ENCODE data around the gene CLCF1. TPM values are rescaled to one million over a fixed set of nuclear protein-coding genes. Genes with fewer than 3 reads are reported as not detected.

Gene CLCF1
- total and polyA plus RNA-seq, 2 donors (not counting 3 experiments of a cell fraction or from before 2014, with no cell fraction given): 5.8 to 6.5 TPM

DNA sequence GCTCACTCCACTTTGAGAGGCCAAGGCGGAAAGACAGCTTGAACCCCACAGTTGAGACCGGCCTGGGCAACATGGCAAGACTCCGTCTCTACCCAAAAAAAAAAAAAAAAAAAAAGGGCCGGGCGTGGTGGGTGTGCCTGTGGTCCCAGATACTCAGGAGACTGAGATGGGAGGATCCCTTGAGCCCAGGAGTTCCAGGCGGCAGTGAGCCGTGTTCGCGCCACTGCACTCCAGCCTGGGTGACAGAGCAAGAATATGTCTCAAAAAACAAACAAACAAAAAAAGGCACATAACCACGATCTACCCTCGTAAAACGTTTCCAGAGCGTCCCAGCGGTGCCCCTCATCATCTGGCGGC is 17.5 kb upstream of the CLCF1 start:
- POLR2A ChIA-PET: interaction anchor here (0.6 kb wide), 1 partner anchor 21 kb away, joined by 3 read pairs; no protein-coding TSS in a partner anchor
- FAIRE-seq: no peak
- Histone ChIP-seq H3K79me2 (ENCODE audit: control insufficient read depth, insufficient read depth, low read length) (peaks cover 4% of the 10 kb centered on the region), H3K27ac (ENCODE audit: insufficient read depth, low read depth, low read length) (peak overlapping the region; percentile 56), H3K9me3 (replicated peaks; ENCODE audit: control insufficient read depth, insufficient read depth, low read length) (no peaks in the 10 kb centered on the region), H3K9ac (replicated peaks; ENCODE audit: extremely low read depth, insufficient read depth, low read length) (peak overlapping the region; percentile 79), H2AFZ (ENCODE audit: low read depth, low read length) (peak overlapping the region; percentile 57), H3K36me3 (ENCODE audit: control insufficient read depth in 2 of 2, extremely low read depth in 1 of 2, insufficient read depth in 2 of 2, low read length in 2 of 2) (peaks cover 0 to 2% of the 10 kb centered on the region in 2 experiments), H3K27me3 (ENCODE audit: control insufficient read depth in 2 of 2, insufficient read depth in 2 of 2, low read length in 2 of 2) (no peaks in the 10 kb centered on the region), H3K4me1 (ENCODE audit: control insufficient read depth, extremely low read depth, insufficient read depth, low read length) (peaks cover 10% of the 10 kb centered on the region), H3K9me1 (replicated peaks; ENCODE audit: control insufficient read depth, extremely low read depth, insufficient read depth, low read length) (no peaks in the 10 kb centered on the region), H3K4me3 (replicated peaks in 1 of 3; ENCODE audit: insufficient read depth in 1 of 3, low read depth in 1 of 3, low read length in 3 of 3) (peak overlapping the region; percentile 52 to 80 (median 76)), H3K4me2 (ENCODE audit: insufficient read depth, low read length) (peak overlapping the region; percentile 90), H4K20me1 (replicated peaks; ENCODE audit: control insufficient read depth, extremely low read depth, insufficient read depth, low read length) (no peaks in the 10 kb centered on the region)
- intact Hi-C loops (cut with micrococcal nuclease): no loop called here
- no peak for DNase-seq (ENCODE audit: low read depth, low spot score)
- dilution Hi-C loops (cut with MboI; ENCODE audit: extremely low pct_ligation_motif_present, low sequenced_read_pairs): no loop called here
- no TSS peak for BruUV-seq (replicated peaks)
- CTCF ChIA-PET: interaction anchor here (1.0 to 4.8 kb wide), 7 partner anchors 9 to 127 kb away, joined by 3 to 32 read pairs (median 5); partner anchors contain the start of gene PPP1CA
- no peak for TF ChIP-seq POLR2AphosphoS5 (IDR thresholded peaks at IDR 0.05; ENCODE audit: insufficient read depth, low read depth, low read length)
- TF ChIP-seq MAX (IDR thresholded peaks at IDR 0.05; ENCODE audit: insufficient read depth, insufficient read length): no peak
- no peak for TF ChIP-seq MYC (IDR thresholded peaks at IDR 0.05; ENCODE audit: low read depth, low read length)

GRCh38 chr11:67389477-67389876 is 16.1 kb upstream of the CLCF1 start:
- ChIA-PET POLR2A (no interaction called here), CTCF (interaction anchor here (0.6 to 4.8 kb wide), 19 partner anchors 8 to 1288 kb away, joined by 3 to 32 read pairs (median 5); partner anchors contain the start of genes PITPNM1, POLD4 and PPP1CA)
- TF ChIP-seq EZH2 (IDR thresholded peaks at IDR 0.05; ENCODE audit: borderline replicate concordance, low read depth, low read length, severe bottlenecking): no peak
- peak; percentile 52 to 77 for TF ChIP-seq CTCF (IDR thresholded peaks at IDR 0.05; ENCODE audit: extremely low read depth in 1 of 2, insufficient read depth in 1 of 2, low read depth in 1 of 2, low read length in 2 of 2)
- H3K79me2 ChIP-seq (ENCODE audit: control insufficient read depth, insufficient read depth, low read length): peaks cover 4% of the 10 kb centered on the region
- no peak overlapping the region for H3K4me3 ChIP-seq (replicated peaks in 1 of 3; ENCODE audit: insufficient read depth in 1 of 3, low read depth in 1 of 3, low read length in 3 of 3)
- no TSS peak for BruUV-seq (replicated peaks)
- H3K9me1 ChIP-seq (replicated peaks; ENCODE audit: control insufficient read depth, extremely low read depth, insufficient read depth, low read length): no peaks in the 10 kb centered on the region
- H3K27me3 ChIP-seq (ENCODE audit: control insufficient read depth in 2 of 2, insufficient read depth in 2 of 2, low read length in 2 of 2): no peaks in the 10 kb centered on the region
- DNase-seq (ENCODE audit: low read depth, low spot score) (no peak), FAIRE-seq (peak; percentile 72)
- no peak overlapping the region for H3K9ac ChIP-seq (replicated peaks; ENCODE audit: extremely low read depth, insufficient read depth, low read length)
- H4K20me1 ChIP-seq (replicated peaks; ENCODE audit: control insufficient read depth, extremely low read depth, insufficient read depth, low read length): no peaks in the 10 kb centered on the region
- H3K4me2 ChIP-seq (ENCODE audit: insufficient read depth, low read length): no peak overlapping the region
- intact Hi-C loops (cut with micrococcal nuclease): loop anchor here (1.0 kb wide), 1 partner anchor 117 kb away; no protein-coding TSS in a partner anchor
- peaks cover 0 to 2% of the 10 kb centered on the region in 2 experiments for H3K36me3 ChIP-seq (ENCODE audit: control insufficient read depth in 2 of 2, extremely low read depth in 1 of 2, insufficient read depth in 2 of 2, low read length in 2 of 2)
- peaks cover 10% of the 10 kb centered on the region for H3K4me1 ChIP-seq (ENCODE audit: control insufficient read depth, extremely low read depth, insufficient read depth, low read length)
- H3K27ac ChIP-seq (ENCODE audit: insufficient read depth, low read depth, low read length): no peak overlapping the region
- no peak overlapping the region for H2AFZ ChIP-seq (ENCODE audit: low read depth, low read length)
- dilution Hi-C loops (cut with MboI; ENCODE audit: extremely low pct_ligation_motif_present, low sequenced_read_pairs): no loop called here
- no peaks in the 10 kb centered on the region for H3K9me3 ChIP-seq (replicated peaks; ENCODE audit: control insufficient read depth, insufficient read depth, low read length)

Measured in endothelial cell of umbilical vein (primary cell).